Measurements from ENCODE around the gene TMEM140.

TMEM140 gene

DNA sequence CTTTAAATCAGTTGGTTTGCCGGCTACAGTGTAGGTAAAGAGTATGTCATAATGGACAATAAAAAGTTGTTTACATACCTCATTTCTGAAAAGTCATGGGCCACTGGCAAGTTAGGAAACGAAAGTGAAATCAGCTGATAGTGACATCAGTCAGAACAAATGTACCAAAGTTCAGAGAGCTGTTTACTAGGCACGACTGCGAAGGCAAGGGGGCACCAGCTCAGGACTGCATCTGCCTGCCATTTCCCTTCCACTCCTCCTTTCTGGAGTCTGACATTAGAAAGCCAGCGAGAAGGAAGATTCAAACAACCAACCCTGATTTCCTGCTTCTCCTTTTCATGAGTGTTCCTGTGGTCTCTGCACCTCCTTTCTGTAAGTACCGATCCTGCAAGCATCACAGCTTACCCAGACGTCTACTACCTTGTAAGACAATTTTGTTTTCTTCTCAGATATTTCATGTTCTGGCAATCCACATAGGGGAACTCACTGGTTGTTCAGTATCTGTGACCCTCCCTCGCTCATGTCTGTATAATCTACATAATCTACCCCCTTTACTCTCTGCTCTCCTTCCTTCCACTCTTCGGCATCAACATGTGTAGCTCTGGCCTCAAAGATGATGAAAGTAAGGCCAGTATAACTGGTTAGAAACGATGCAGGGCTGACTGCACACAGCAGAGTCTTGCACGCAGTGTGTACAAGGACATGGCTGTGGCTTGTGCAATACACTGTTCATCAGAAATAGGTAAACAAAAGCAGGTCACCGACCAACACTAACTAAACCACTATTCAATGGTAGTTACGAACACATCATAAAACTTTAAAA is at the start of gene TMEM140:
TMEM140 (plus strand) TSS at position 174 of the 823 bp plus-strand sequence. CDS start 16,370 bp downstream, outside the sequence.
- Histone ChIP-seq H3F3A (ENCODE audit: insufficient read depth, low read length) (peaks cover 30% of the 10 kb centered on the region), H3K79me2 (ENCODE audit: low read length) (peaks cover 43% of the 10 kb centered on the region), H3K4me1 (ENCODE audit: low read length) (peaks cover 34% of the 10 kb centered on the region), H3K4me3 (ENCODE audit: low read length) (peak within 1 kb of the TSS; percentile 73), H3K9ac (ENCODE audit: low read length) (peak within 1 kb of the TSS; percentile 78), H3K36me3 (replicated peaks; ENCODE audit: insufficient read depth, low read length) (no peaks in the 10 kb centered on the region), H4K20me1 (ENCODE audit: insufficient read depth, low read length) (no peaks in the 10 kb centered on the region), H3K4me2 (ENCODE audit: low read depth, low read length) (peak within 1 kb of the TSS; percentile 84), H3K9me2 (replicated peaks; ENCODE audit: insufficient read depth, low read length) (no peaks in the 10 kb centered on the region), H3K27me3 (replicated peaks; ENCODE audit: insufficient read depth, low read length) (no peaks in the 10 kb centered on the region), H3K27ac (ENCODE audit: low read length) (peak within 1 kb of the TSS; percentile 89), H2AFZ (ENCODE audit: low read length) (peak within 1 kb of the TSS; percentile 64), H3K9me3 (replicated peaks; ENCODE audit: insufficient read depth, low read length) (no peaks in the 10 kb centered on the region)
- TF ChIP-seq EZH2 (optimal IDR thresholded peaks at IDR 0.05; ENCODE audit: low read depth, low read length) (no peak), EZH2phosphoT487 (IDR thresholded peaks at IDR 0.05; ENCODE audit: low read length) (no peak)
- TF ChIP-seq, protein P1, sequence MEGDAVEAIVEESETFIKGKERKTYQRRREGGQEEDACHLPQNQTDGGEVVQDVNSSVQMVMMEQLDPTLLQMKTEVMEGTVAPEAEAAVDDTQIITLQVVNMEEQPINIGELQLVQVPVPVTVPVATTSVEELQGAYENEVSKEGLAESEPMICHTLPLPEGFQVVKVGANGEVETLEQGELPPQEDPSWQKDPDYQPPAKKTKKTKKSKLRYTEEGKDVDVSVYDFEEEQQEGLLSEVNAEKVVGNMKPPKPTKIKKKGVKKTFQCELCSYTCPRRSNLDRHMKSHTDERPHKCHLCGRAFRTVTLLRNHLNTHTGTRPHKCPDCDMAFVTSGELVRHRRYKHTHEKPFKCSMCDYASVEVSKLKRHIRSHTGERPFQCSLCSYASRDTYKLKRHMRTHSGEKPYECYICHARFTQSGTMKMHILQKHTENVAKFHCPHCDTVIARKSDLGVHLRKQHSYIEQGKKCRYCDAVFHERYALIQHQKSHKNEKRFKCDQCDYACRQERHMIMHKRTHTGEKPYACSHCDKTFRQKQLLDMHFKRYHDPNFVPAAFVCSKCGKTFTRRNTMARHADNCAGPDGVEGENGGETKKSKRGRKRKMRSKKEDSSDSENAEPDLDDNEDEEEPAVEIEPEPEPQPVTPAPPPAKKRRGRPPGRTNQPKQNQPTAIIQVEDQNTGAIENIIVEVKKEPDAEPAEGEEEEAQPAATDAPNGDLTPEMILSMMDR (IDR thresholded peaks at IDR 0.05; ENCODE audit: low read length), result peak; percentile 19; the same call in 1 of the 2 replicates
- DNase-seq, result peak; percentile 96

DNA sequence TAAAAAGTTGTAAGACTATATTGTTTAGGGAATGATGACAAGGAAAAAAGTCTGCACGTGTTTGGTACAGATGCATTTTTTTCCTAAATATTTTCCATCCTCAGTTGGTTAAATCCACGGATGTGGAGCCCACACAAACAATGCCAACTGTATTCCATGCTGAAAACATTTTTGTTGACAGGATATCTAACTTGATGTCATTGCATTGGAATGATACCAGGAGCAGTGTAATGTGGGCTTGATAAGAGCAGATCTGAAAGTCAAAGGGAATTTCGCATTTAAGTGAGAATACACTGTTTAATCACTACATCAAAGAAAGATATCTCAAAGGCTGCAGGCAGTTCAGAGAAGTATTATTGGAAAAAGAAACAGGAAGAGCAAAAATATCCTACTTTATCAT is 49.5 kb upstream of the TMEM140 start:
- no peak overlapping the region for H2AFZ ChIP-seq (ENCODE audit: low read length)
- no peaks in the 10 kb centered on the region for H3F3A ChIP-seq (ENCODE audit: insufficient read depth, low read length)
- no peak for DNase-seq
- no peaks in the 10 kb centered on the region for H3K9me2 ChIP-seq (replicated peaks; ENCODE audit: insufficient read depth, low read length)
- TF ChIP-seq EZH2phosphoT487 (IDR thresholded peaks at IDR 0.05; ENCODE audit: low read length) (no peak), EZH2 (optimal IDR thresholded peaks at IDR 0.05; ENCODE audit: low read depth, low read length) (no peak)
- TF ChIP-seq, protein P1 (IDR thresholded peaks at IDR 0.05; ENCODE audit: low read length), result no peak
- H3K79me2 ChIP-seq (ENCODE audit: low read length), result no peaks in the 10 kb centered on the region
- no peaks in the 10 kb centered on the region for H3K4me1 ChIP-seq (ENCODE audit: low read length)
- H3K4me3 ChIP-seq (ENCODE audit: low read length), result no peak overlapping the region
- no peak overlapping the region for H3K27ac ChIP-seq (ENCODE audit: low read length)
- H3K36me3 ChIP-seq (replicated peaks; ENCODE audit: insufficient read depth, low read length), result no peaks in the 10 kb centered on the region
- no peaks in the 10 kb centered on the region for H3K27me3 ChIP-seq (replicated peaks; ENCODE audit: insufficient read depth, low read length)
- H3K9me3 ChIP-seq (replicated peaks; ENCODE audit: insufficient read depth, low read length), result no peaks in the 10 kb centered on the region
- no peak overlapping the region for H3K4me2 ChIP-seq (ENCODE audit: low read depth, low read length)
- no peak overlapping the region for H3K9ac ChIP-seq (ENCODE audit: low read length)
- H4K20me1 ChIP-seq (ENCODE audit: insufficient read depth, low read length), result no peaks in the 10 kb centered on the region

DNA sequence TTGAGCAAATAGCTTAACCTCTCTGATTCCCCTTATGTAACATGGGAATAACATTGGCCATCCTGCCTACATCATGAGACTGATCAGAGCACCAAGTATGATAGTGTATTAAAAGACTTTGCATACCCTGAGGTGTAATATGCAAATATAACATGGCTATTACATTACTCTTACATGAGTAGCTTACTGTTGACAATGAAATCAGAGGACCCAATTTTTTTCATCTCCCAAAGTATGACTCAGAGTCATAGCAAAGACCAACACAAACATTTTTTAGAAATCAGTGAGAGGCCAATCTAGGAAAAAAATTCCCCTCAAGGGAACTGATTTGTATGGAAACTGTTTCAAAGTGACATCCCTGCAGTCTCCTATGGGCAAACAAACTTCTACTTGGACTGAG is 47.0 kb upstream of the TMEM140 start:
- no peak overlapping the region for H3K9ac ChIP-seq (ENCODE audit: low read length)
- no peak overlapping the region for H2AFZ ChIP-seq (ENCODE audit: low read length)
- TF ChIP-seq EZH2phosphoT487 (IDR thresholded peaks at IDR 0.05; ENCODE audit: low read length), result no peak
- TF ChIP-seq, protein P1 (IDR thresholded peaks at IDR 0.05; ENCODE audit: low read length), result no peak
- no peak for TF ChIP-seq EZH2 (optimal IDR thresholded peaks at IDR 0.05; ENCODE audit: low read depth, low read length)
- no peaks in the 10 kb centered on the region for H4K20me1 ChIP-seq (ENCODE audit: insufficient read depth, low read length)
- no peaks in the 10 kb centered on the region for H3K9me2 ChIP-seq (replicated peaks; ENCODE audit: insufficient read depth, low read length)
- no peak overlapping the region for H3K4me2 ChIP-seq (ENCODE audit: low read depth, low read length)
- H3K4me3 ChIP-seq (ENCODE audit: low read length), result no peak overlapping the region
- H3K36me3 ChIP-seq (replicated peaks; ENCODE audit: insufficient read depth, low read length), result no peaks in the 10 kb centered on the region
- H3K27me3 ChIP-seq (replicated peaks; ENCODE audit: insufficient read depth, low read length), result no peaks in the 10 kb centered on the region
- H3K27ac ChIP-seq (ENCODE audit: low read length), result no peak overlapping the region
- H3K9me3 ChIP-seq (replicated peaks; ENCODE audit: insufficient read depth, low read length), result no peaks in the 10 kb centered on the region
- no peak for DNase-seq
- H3F3A ChIP-seq (ENCODE audit: insufficient read depth, low read length), result no peaks in the 10 kb centered on the region
- H3K4me1 ChIP-seq (ENCODE audit: low read length), result no peaks in the 10 kb centered on the region
- H3K79me2 ChIP-seq (ENCODE audit: low read length), result no peaks in the 10 kb centered on the region

Data from MM.1S (cell line).